Glutamatergic neuron (in vitro differentiated cells): ENCODE measurements around the gene PSMA6. TPM values are rescaled to one million over a fixed set of nuclear protein-coding genes. Genes with fewer than 3 reads are reported as not detected.
"Not testable (repeated sequence)": the region's sequence is repeated elsewhere in the genome, so short reads cannot be mapped to it uniquely, and the experiment has no call there.

ENCODE experiments used
- DNase-seq: peaks from one replicate; pipeline ENCODE4 v3.0.0; 2022
- H3K27ac Mint-ChIP-seq: one replicate; pipeline ENCODE4 v1.8.0; 2020; ENCODE audit warnings: mild to moderate bottlenecking, mixed read lengths, inconsistent platforms; ENCODE audit not compliant: unreplicated experiment
- H3K27me3 Mint-ChIP-seq: one replicate; pipeline ENCODE4 v1.8.0; 2020; ENCODE audit warnings: mild to moderate bottlenecking, moderate library complexity, mixed read lengths, inconsistent platforms; ENCODE audit not compliant: unreplicated experiment
- H3K36me3 Mint-ChIP-seq: one replicate; pipeline ENCODE4 v1.8.0; 2020; ENCODE audit warnings: mild to moderate bottlenecking, mixed read lengths, inconsistent platforms; ENCODE audit not compliant: unreplicated experiment
- H3K4me1 Mint-ChIP-seq: one replicate; pipeline ENCODE4 v1.8.0; 2020; ENCODE audit warnings: mild to moderate bottlenecking, low read depth, mixed read lengths, inconsistent platforms; ENCODE audit not compliant: unreplicated experiment
- H3K4me3 Mint-ChIP-seq: one replicate; pipeline ENCODE4 v1.8.0; 2020; ENCODE audit warnings: mild to moderate bottlenecking, mixed read lengths, inconsistent platforms; ENCODE audit not compliant: unreplicated experiment
- H3K9me3 Mint-ChIP-seq: one replicate; pipeline ENCODE4 v1.8.0; 2020; ENCODE audit warnings: mild to moderate bottlenecking, moderate library complexity, mixed read lengths, inconsistent platforms; ENCODE audit not compliant: unreplicated experiment
- total RNA-seq: library from RNA; stranded (reverse); fragmentation: NEBNext Ultra II Directional; extraction: Animal tissue kit (Norgen Biotek cat#: 25700); gene quantifications from one replicate; pipeline ENCODE4 v1.2.1, GENCODE V29; 2021; ENCODE audit not compliant: unreplicated experiment
- TF ChIP-seq, protein P1 (sequence below): fragments of 200-600 bp; sonication (generic); IDR thresholded peaks from one replicate; pipeline ENCODE4 v1.5.0; 2021; ENCODE audit not compliant: partially characterized antibody, unreplicated experiment

The PSMA6 gene
- total RNA-seq, 1 donor from 2014 or later: 148 TPM

DNA sequence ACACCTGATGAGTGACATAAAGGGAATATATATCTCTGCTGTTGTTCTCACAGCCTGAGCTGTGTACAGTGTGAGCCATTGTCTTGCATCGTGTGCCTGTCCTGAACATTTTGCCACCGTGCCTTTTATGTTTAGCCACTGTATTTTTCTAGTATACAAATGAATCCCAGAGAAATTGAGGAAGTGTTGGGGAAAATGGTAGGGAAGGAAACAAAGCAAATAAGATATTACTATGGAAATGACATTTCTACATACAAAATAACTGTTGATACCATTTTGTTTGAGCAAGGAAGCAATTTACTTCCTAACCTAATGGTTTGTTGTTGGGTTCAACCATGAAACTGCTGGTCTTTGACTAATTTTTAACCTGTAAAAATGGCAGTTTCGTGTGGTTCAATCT lies 5.5 kb downstream of the PSMA6 start:
- TF ChIP-seq, protein P1, sequence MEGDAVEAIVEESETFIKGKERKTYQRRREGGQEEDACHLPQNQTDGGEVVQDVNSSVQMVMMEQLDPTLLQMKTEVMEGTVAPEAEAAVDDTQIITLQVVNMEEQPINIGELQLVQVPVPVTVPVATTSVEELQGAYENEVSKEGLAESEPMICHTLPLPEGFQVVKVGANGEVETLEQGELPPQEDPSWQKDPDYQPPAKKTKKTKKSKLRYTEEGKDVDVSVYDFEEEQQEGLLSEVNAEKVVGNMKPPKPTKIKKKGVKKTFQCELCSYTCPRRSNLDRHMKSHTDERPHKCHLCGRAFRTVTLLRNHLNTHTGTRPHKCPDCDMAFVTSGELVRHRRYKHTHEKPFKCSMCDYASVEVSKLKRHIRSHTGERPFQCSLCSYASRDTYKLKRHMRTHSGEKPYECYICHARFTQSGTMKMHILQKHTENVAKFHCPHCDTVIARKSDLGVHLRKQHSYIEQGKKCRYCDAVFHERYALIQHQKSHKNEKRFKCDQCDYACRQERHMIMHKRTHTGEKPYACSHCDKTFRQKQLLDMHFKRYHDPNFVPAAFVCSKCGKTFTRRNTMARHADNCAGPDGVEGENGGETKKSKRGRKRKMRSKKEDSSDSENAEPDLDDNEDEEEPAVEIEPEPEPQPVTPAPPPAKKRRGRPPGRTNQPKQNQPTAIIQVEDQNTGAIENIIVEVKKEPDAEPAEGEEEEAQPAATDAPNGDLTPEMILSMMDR: no peak
- no peak overlapping the region for H3K27ac Mint-ChIP-seq
- no peaks in the 10 kb centered on the region for H3K9me3 Mint-ChIP-seq
- H3K27me3 Mint-ChIP-seq: no peaks in the 10 kb centered on the region
- H3K4me3 Mint-ChIP-seq: no peak overlapping the region
- no peaks in the 10 kb centered on the region for H3K36me3 Mint-ChIP-seq
- H3K4me1 Mint-ChIP-seq: peaks cover 7% of the 10 kb centered on the region
- DNase-seq: no peak

DNA sequence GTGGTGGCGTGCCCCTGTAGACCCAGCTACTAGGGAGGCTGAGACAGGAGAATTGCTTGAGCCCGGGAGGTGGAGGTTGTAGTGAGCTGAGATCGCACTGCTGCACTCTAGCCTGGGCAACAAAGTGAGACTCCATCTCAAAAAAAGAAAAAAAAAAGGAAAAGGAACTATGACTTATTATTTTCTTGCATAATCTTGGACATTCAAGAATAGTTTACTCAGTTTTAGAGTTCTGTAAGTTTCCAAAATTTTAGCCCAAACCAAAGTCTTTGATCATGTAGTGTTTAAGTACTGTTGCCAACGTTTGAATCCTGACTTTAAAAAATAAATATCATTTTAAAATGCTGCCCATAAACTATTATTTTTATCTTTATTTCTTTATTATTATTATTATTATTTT lies 6.2 kb downstream of the PSMA6 start:
- Mint-ChIP-seq H3K4me3 (no peak overlapping the region), H3K4me1 (peaks cover 2% of the 10 kb centered on the region), H3K9me3 (no peaks in the 10 kb centered on the region), H3K27me3 (no peaks in the 10 kb centered on the region), H3K27ac (no peak overlapping the region), H3K36me3 (no peaks in the 10 kb centered on the region)
- TF ChIP-seq, protein P1: no peak
- no peak for DNase-seq

DNA sequence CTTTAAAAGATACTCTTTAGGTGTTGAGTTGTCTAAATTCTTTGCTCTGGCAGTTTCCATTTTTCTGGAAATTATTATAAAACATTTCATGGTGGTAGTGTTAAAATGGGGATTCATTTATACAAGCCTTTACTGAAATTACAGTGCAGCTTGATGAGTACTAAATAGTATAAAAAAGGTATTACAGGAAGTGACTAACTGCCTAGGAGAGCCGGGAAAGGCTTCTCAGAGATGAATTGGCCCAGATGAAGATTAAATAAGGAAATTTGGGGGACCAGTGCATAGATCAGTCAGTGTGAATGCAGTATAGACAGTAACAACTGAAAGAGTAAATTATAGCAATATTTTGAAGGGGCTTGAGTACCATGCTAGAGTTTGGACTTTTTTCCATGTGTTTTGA lies 7.5 kb downstream of the PSMA6 start:
- no peaks in the 10 kb centered on the region for H3K4me1 Mint-ChIP-seq
- no peaks in the 10 kb centered on the region for H3K36me3 Mint-ChIP-seq
- no peaks in the 10 kb centered on the region for H3K9me3 Mint-ChIP-seq
- TF ChIP-seq, protein P1: no peak
- no peak overlapping the region for H3K27ac Mint-ChIP-seq
- H3K27me3 Mint-ChIP-seq: no peaks in the 10 kb centered on the region
- no peak overlapping the region for H3K4me3 Mint-ChIP-seq
- DNase-seq: no peak

DNA sequence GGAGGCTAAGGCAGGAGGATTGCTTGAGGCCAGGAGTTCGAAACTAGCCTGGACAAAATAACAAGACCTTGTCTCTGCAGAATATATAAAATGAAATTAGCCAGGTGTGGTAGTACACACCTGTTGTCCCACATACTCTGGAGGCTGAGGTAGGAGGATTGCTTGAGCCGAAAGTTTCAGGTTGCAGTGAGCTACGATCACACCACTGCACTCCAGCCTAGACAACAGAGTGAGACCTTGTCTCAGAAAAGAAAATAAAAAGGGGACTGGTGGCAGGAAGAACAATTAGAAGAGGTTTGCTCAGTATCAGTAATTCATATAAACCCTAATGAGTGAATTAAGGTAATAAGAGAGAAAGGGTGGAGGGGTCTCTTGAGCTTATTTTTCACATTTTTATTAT lies 8.0 kb downstream of the PSMA6 start:
- no peaks in the 10 kb centered on the region for H3K4me1 Mint-ChIP-seq
- TF ChIP-seq, protein P1: no peak
- H3K27me3 Mint-ChIP-seq: no peaks in the 10 kb centered on the region
- H3K27ac Mint-ChIP-seq: no peak overlapping the region
- DNase-seq: no peak
- no peaks in the 10 kb centered on the region for H3K36me3 Mint-ChIP-seq
- no peak overlapping the region for H3K4me3 Mint-ChIP-seq
- no peaks in the 10 kb centered on the region for H3K9me3 Mint-ChIP-seq

DNA sequence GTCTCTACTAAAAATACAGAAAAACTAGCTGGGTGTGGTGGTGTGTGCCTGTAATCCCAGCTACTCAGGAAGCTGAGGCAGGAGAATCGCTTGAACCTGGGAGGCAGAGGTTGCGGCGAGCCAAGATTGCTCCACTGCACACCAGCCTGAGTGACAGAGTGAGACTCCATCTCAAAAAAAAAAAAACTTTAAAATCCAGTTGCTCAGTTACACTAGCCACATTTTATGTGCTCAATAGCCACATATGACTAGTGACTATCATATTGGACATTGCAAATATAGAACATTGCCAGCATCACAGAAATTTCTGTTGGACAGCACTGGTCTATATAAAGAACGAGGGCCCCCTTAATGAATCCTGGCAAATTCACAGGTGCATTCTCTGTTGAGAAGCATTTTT lies 9.2 kb downstream of the PSMA6 start:
- H3K36me3 Mint-ChIP-seq, H3K4me3 Mint-ChIP-seq, H3K9me3 Mint-ChIP-seq, DNase-seq, H3K27ac Mint-ChIP-seq, H3K27me3 Mint-ChIP-seq, H3K4me1 Mint-ChIP-seq: not testable (repeated sequence)
